GM12892 (cell line): ENCODE results near the gene BRD7.

Source experiments
- POLR2AphosphoS5 ChIP-seq: IDR thresholded peaks from 2 replicates; pipeline ENCODE4 v1.6.1; 2011; ENCODE audit warnings: low read depth, low read length, control low read depth
- TAF1 ChIP-seq: IDR thresholded peaks from 2 replicates; pipeline ENCODE4 v1.6.1; 2011; ENCODE audit warnings: low read depth, mild to moderate bottlenecking, control low read depth, low read length, borderline replicate concordance

- TF ChIP-seq TAF1 (no peak), POLR2AphosphoS5 (no peak)
These were observed 8.2 kb upstream of the BRD7 start for GRCh38 chr16:50377001-50377400.
